Smooth muscle cell of the coronary artery (primary cell): Measurements from ENCODE around the gene MAP3K2. TPM values are rescaled to one million over a fixed set of nuclear protein-coding genes. Genes with fewer than 3 reads are reported as not detected.

Source experiments
- total RNA-seq: library from RNA; depleted of rRNA; stranded (reverse); fragments of >200 nt; gene quantifications from 2 replicates; pipeline ENCODE4 v1.2.3, GENCODE V29; 2014; ENCODE audit warnings: low replicate concordance

Gene MAP3K2
- total RNA-seq: 11.9 and 28.0 TPM in 2 replicates

GRCh38 chr2:127387655-127388422, at the start of gene MAP3K2:
Gene MAP3K2 (minus strand): TSS chr2:127387975. CDS start chr2:127343129, 44,846 bp downstream.

GRCh38 chr2:127418300-127419111, 30.7 kb upstream of the MAP3K2 start, which contains the start of gene PROC:
Gene PROC (plus strand): TSS chr2:127418427. CDS start chr2:127419943, 1,516 bp downstream.

GRCh38 chr2:127293748-127294562, 93.8 kb downstream of the MAP3K2 start, which contains the start of gene ERCC3:
Gene ERCC3 (minus strand): TSS chr2:127294144. CDS start chr2:127294081, 63 bp downstream.

Other genes with a start within 250 kb of the MAP3K2 start
- gene CYP27C1, start 167.7 kb downstream of the MAP3K2 start, total RNA-seq: 0.08 TPM in 1 of 2 replicates, not detected in the other
- gene ERCC3, start 93.8 kb downstream of the MAP3K2 start, total RNA-seq: 30.0 TPM in 2 replicates
- gene PROC, start 30.5 kb upstream of the MAP3K2 start, total RNA-seq: 0.30 TPM in 1 of 2 replicates, not detected in the other
- 41.2 and 48.3 TPM in 2 replicates for gene IWS1, start 138.5 kb upstream of the MAP3K2 start, total RNA-seq
- 0.23 TPM in 1 of 2 replicates, not detected in the other for gene MYO7B, start 147.7 kb upstream of the MAP3K2 start, total RNA-seq